HG03520 (cell line): ENCODE results near the gene GMFB.

ENCODE experiments used
- ATAC-seq: cut with Tn5 transposase; IDR thresholded peaks from one replicate; pipeline ENCODE4 v1.9.1; 2021; ENCODE audit warnings: mild to moderate bottlenecking, moderate library complexity; ENCODE audit not compliant: unreplicated experiment

GMFB gene

DNA sequence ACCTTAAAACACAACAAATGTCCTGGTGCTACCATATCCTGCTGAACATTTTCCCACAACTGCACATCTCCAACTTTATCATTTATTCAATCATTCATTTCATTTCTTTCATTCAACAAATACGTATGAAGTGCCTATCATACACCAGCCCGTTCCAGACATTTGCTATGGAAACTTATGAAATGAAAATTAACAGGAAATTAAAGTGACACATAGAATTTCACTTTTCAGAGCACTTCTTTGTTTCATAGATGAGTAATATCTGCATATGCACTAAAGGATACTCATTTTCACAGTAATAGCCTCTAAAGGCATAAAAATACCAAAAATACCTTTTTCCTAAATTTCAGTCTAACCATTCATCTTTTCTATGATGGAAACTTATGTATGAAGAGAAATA is 60.3 kb downstream of the GMFB start:
- no peak for ATAC-seq

DNA sequence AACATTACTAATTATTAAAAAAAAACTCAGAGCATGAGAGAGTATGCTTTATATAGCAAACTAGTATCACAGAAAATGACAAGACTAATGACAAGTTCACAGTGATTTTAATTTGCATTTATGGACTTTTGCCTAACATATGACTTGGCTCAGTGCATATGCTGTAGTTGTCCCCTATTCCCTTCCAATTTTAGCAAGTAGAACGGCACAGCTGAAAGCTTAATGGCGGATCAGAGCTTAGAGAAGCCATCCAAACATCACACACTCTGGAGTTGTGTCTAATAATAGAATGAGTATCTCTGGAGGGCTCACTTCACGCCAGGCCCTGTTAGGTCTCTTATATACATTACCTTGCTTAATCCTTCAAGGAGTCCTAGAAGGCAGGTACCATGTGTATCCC is 60.9 kb downstream of the GMFB start:
- ATAC-seq: no peak

DNA sequence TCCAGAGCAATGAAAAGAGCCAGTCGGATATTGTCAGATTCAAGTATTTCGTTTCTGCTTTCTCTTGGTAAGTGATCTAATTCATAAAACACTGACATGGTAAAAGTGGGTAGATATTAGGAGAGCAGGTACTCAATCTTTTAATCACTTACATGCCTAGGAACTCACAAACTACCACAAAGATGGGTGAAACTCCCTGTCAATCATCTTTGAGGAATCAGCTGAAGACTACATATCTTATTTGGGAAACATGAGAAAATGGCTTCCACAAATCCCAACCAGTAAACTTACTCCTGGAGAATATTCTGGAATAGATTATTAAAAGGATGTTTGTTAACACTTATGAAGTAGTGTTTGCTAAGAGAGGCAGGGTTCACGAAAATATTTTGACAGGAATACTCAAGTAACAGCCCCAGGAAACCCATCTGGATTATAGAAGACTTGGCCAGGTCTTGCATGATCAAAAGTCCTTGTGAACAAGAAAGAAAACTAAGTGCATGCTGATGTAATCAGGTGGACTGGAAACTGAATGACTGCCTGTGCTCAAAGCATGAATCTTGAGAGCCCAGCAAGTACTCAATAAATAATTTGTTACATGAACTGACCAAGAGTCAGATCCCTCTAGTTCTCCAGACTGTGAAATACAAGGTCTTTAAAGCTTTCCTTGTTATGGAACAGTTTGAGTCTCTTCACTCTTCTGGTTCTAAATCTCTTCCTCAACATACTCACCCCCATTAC is 63.1 kb downstream of the GMFB start:
- no peak for ATAC-seq

DNA sequence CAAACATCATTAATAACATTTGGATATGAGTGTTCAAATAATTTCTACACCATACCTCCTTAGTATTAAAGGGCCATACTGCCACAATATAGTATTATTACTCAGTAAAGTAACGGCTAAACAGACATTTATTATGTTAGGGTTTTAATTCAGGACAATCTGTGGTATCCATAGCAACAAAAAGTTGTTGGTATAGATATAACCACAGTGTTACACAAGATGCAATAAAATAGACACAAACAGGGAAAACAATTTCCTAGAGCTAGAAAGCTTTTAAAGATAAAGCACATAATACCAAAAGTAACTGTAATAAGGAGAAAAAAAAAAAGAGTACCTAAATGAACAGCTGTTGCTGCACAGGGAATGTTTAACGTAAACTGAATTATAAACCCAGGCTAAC is 63.7 kb downstream of the GMFB start:
- ATAC-seq: no peak
